Right forelimb (tissue), 1 donor: ENCODE measurements around the gene CRISP3.
"Not testable (repeated sequence)": the region's sequence is repeated elsewhere in the genome, so short reads cannot be mapped to it uniquely, and the experiment has no call there.

Experiments
- DNase-seq: peaks from one replicate; pipeline ENCODE4 v3.0.0-alpha.2; 2018

CRISP3 gene

GRCh38 chr6:49744259-49744658, at the start of gene CRISP3:
TSS of gene CRISP3 (minus strand) at chr6:49744388. CDS start at chr6:49744367, 21 bp downstream.
- no peak for DNase-seq

DNA sequence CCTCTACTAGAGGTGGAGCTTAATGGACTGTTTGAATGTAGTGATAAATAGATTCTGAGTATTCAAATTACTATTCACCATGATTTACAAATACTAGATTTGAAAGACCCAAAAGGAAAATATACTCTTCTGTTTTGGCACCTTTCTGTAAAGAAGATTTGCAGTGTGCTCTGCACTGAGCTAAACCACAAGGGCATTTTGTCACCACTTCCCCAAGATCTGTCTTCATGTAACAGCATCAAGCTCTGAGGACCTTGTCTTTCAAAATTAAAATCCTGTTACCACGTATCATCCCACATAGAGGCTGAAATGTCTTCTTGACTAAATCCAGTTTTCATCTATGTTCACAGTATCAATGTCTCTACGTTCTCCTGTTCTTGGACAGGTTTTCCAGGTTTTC, 46.2 kb upstream of the CRISP3 start:
- no peak for DNase-seq

GRCh38 chr6:49787176-49787575, 43.0 kb upstream of the CRISP3 start, which contains the start of gene PGK2:
TSS of gene PGK2 (minus strand) at chr6:49787285. CDS start at chr6:49787187, 98 bp downstream.
- no peak for DNase-seq

DNA sequence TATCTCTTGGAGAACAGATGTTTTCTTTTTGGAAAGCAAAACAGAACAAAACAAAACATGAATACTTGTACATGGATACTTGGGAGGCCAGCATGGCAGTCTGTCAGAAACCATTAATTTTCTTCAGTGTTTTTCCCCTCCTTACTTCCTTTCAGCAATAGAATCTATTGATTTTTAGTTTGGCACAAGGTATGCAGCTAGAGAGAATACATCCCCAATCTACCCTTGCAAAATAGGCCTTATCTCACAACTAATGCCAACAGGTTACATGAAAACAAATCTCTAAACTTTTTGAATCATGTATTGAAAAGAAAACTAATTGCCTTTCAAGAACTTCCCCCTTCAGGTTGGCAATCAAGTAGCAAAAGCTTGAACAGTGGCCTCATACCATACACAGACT, 40.1 kb upstream of the CRISP3 start:
- DNase-seq, result no peak

GRCh38 chr6:49782725-49783124, 38.5 kb upstream of the CRISP3 start:
- no peak for DNase-seq

GRCh38 chr6:49782293-49782692, 38.1 kb upstream of the CRISP3 start:
- no peak for DNase-seq

DNA sequence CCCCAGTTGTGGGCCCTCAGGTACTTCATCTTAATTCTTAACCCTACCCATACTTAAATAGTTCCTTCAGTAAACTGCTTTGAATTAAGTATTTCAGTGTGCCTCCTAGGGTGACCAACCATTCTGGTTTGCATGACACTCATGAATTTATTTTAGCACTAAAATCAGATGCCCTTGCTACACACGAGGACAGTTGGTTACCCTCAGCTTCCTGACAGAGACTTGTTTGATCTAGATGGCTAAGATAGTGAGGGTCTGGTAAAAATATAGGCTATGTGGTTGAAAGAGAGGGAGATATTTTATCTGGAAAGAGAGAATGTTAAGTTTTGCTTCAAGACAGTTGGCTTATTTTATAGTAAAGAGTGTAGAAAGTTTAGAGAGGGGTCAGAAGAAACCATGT, 32.3 kb upstream of the CRISP3 start:
- no peak for DNase-seq

DNA sequence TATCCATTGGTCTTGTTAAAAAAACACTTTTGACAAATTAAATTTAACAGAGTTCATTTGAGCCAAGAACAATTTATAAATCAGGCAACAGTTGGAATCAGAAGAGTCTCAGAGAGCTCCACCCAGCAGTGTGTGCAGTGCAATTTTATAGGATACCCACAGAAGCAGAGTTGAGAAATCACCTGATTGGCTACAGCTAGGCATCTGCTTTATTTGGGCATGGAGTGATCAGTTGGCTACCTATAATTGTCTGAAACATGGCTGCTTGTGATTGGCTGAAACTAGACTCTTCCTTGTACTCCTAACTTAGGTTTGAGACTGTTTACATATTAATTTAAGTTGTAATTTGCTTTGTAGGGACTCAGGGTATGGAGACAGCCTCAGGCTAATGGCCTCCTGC, 30.9 kb upstream of the CRISP3 start:
- no peak for DNase-seq

GRCh38 chr6:49772285-49772684, 28.1 kb upstream of the CRISP3 start:
- no peak for DNase-seq

GRCh38 chr6:49766762-49767161, 22.6 kb upstream of the CRISP3 start:
- DNase-seq, result no peak

DNA sequence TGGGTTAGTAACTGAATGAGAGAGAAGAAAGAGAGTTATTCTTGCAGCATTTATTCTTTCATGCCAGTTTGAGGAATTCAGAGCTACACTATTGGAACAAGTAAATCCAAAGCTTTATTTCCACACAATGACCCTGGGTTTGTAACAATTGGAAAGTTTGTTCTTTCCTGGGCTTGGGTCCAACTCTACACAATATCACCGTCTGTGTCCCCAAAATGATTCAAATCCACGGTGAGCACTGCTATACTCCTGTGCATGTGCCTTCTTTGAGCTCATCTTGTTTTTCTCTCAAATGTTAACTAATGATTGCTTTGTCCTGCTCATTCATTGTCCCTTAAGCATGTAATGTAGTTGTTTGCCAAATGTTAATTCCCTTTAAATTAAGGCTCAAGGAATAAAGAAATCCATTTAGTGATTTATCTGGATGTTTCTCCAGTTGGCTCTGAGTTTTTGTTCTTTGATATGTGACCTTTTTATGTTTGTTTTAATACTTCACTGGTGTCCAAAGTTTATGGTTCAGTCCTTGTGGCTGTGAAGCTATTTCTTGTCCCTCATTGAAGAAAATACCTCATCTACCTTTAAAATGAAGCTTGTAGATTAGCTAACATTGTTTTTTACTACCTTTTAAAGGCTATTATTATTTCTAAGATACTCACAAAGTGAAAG, 20.5 kb upstream of the CRISP3 start:
- DNase-seq, result no peak

GRCh38 chr6:49743429-49743828, 759 bp downstream of the CRISP3 start:
- DNase-seq, result no peak

GRCh38 chr6:49739423-49739822, 4.8 kb downstream of the CRISP3 start:
- DNase-seq, result no peak

DNA sequence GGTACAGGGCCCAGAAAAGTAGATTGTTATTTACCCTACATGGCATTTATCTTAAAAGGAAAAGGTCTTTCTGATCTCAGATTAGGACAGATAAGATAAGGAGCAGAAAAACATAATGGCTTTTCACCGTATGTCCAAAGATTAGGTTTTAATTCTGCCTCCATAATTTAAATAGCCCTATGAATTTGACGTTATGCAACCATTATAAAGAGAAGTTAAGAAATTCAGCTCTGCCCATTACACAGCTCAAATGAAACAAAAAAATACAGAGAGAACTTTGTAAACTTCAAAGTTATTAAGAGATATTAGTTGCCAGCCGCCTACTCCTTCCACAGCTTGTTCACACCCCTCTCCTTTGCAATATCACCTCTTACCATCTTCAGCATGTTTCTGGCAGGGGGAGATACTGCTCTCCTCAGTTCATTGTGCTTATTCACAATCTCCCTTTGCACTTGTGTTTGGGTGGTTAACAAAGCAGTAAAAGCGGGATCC, 8.1 kb downstream of the CRISP3 start:
- DNase-seq, result no peak

DNA sequence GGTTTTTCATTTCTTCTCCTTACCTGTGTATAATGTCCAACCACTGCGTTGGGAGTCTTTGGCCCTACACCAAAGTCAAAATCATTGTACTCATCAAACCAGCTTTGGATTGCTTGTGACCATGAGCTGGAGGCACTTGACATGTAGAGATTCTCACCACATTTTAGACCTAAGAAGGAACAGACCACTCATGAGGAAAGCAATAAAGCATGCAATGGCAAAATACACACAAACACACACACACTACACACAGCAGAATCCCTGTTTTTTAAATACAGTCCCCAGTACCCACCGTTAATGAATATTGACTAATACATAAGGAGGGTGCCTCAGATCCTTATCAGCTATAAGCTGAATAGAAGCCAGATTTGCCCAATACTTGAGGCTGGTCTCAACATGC, 10.5 kb downstream of the CRISP3 start:
- no peak for DNase-seq

GRCh38 chr6:49732781-49733180, 11.4 kb downstream of the CRISP3 start:
- no peak for DNase-seq

DNA sequence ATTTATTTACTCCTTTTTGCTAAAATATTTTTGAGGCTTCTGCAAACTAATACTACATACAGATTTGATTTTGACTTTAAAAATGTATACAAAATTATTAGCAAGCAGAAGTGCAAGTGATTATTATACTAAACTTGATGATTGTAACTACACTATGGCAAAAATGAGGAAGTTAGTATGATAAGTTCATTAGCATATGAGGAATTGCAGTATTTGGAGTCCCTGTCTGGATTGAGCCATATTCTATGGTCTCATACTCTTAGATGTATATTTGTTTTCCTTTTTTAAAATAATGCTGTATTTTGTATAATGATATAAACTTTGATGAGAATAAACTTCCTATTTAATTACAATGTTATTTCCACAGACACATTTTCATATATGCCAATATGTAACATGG, 13.9 kb downstream of the CRISP3 start:
- DNase-seq, result no peak

GRCh38 chr6:49723917-49724316, 20.3 kb downstream of the CRISP3 start:
- not testable (repeated sequence) for DNase-seq

DNA sequence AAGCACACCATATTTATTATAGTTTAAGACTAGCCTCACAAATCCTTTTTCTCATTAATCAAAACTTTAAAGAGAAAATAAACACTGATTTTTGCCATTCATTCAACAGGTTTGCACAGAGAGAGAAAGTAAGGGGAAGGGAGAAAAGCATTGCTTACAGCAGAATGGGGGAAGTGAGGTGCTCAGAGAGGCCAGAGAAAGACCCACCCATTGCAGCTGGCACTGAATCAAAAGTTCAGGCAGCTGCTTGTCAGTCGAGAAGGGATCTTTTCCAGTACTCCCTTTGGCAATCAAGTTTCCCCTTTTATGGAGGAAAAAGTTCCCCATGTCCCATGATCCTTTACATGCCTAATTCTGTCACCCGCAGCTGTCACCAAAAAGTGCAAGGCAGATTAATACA, 22.9 kb downstream of the CRISP3 start:
- DNase-seq, result no peak

DNA sequence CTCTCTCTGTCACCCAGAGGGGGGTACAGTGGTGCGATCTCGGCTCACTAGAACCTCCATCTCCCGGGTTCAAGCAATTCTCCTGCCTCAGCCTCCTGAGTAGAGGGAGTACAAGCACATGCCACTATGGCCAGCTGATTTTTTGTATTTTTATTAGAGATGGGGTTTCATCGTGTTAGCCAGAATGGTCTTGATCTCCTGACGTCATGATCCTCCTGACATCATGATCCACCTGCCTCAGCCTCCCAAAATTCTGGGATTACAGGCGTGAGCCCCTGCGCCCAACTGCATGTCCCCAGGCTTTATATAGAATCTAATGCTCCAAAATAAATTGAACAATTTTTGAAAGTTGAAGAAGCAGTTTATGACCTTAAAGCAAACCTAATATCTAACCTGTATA, 23.8 kb downstream of the CRISP3 start:
- no peak for DNase-seq

DNA sequence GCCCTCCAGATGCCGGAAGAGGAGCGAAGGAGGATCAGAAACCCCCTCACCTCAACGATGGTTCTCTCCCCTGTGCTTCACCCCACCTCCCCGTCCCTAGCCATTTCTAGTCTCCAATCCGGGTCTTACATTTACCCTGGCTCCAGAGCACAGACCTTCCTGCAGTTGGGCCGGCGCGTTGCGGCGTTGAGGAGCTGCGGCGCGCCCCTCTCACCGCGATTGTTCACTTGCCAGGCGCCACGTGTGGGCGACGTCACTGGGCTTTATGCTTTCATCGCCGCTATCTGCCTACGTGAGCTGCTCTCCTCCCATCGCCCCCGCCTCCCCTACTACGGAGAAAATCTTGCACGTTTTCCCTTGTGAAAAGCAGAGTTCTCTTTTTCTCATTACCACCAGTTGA, 30.8 kb downstream of the CRISP3 start, which contains the start of gene CRISP2:
CRISP2 (minus strand) TSS at position 198 of the 400 bp plus-strand sequence. CDS start 4,347 bp downstream, outside the sequence.
- DNase-seq, result no peak

- no peak for DNase-seq
These were observed 45.7 kb downstream of the CRISP3 start for GRCh38 chr6:49698478-49698877.

- no peak for DNase-seq
These were observed 50.7 kb downstream of the CRISP3 start for GRCh38 chr6:49693512-49693911.

GRCh38 chr6:49692534-49692933, 51.7 kb downstream of the CRISP3 start:
- DNase-seq, result no peak
